Heart right ventricle (tissue), 16 donors: ENCODE results near the gene FAM163B. TPM values are rescaled to one million over a fixed set of nuclear protein-coding genes. Genes with fewer than 3 reads are reported as not detected.

Source experiments
- ATAC-seq, 8 donors: fragments of 200-7000 bp; cut with Tn5 transposase; one replicate each; pipeline ENCODE4 v1.9.1; 2020; ENCODE audit warnings: mild to moderate bottlenecking in 8 of 8, moderate library complexity in 8 of 8, moderate number of reproducible peaks in 1 of 8
- DNase-seq, 2 donors: peaks; one replicate each; pipeline ENCODE4 v3.0.0-alpha.2; 2020
- H3K27ac ChIP-seq, 10 donors: fragments of 200-600 bp; sonication (generic) in 2 of 10; one replicate each; pipeline versions ENCODE4 v1.5.0 to v1.8.0; 2020 to 2022; ENCODE audit warnings: mild to moderate bottlenecking in 3 of 10
- H3K27me3 ChIP-seq, 7 donors: fragments of 200-600 bp; one replicate each; pipeline ENCODE4 v1.8.0; 2021 to 2022; ENCODE audit warnings: mild to moderate bottlenecking in 2 of 7
- H3K36me3 ChIP-seq, 9 donors: fragments of 200-600 bp; sonication (generic) in 1 of 9; one replicate each; pipeline versions ENCODE4 v1.5.0 to v1.8.0; 2020 to 2022; ENCODE audit warnings: mild to moderate bottlenecking in 2 of 9
- H3K4me1 ChIP-seq, 9 donors: fragments of 200-600 bp; sonication (generic) in 1 of 9; one replicate each; pipeline versions ENCODE4 v1.5.0 to v1.8.0; 2020 to 2022; ENCODE audit warnings: mild to moderate bottlenecking in 4 of 9
- H3K4me3 ChIP-seq, 10 donors: fragments of 200-600 bp; sonication (generic) in 2 of 10; one replicate each; pipeline versions ENCODE4 v1.5.0 to v1.8.0; 2020 to 2022; ENCODE audit warnings: mild to moderate bottlenecking in 7 of 10, moderate library complexity in 2 of 10
- H3K9me3 ChIP-seq, 11 donors: fragments of 200-600 bp in 10 of 11; sonication (generic) in 2 of 11; one replicate each; pipeline versions ENCODE4 v1.5.0 to v1.8.0; 2013 to 2022; ENCODE audit warnings: mild to moderate bottlenecking in 2 of 11, control low read depth in 1 of 11, moderate library complexity in 1 of 11
- CTCF ChIP-seq, 9 donors: fragments of 200-600 bp; sonication (generic) in 2 of 9; IDR thresholded peaks; one replicate each; pipeline versions ENCODE4 v1.5.0 to v1.8.0; 2021 to 2022; ENCODE audit warnings: antibody characterized with exemption in 9 of 9, mild to moderate bottlenecking in 5 of 9, moderate library complexity in 1 of 9
- WGBS, 2 donors: extraction: QIAGEN DNeasy Blood & Tissue Kit; methylation state at CpG; one replicate each; pipeline ENCODE4 v1.1.7; 2013; ENCODE audit warnings: inconsistent platforms in 1 of 2; 5-methylcytosine and 5-hydroxymethylcytosine counted together
- intact Hi-C, 10 donors: fragments of 100-400 bp; cut with DNase I; formaldehyde crosslinking; loops; one replicate each; pipeline versions ENCODE4 v1.11.1 to v1.14.2; 2022
- polyA plus RNA-seq, 2 donors: library from polyadenylated mRNA; stranded (reverse); fragments of 200-250 nt; gene quantifications; one replicate each; pipeline ENCODE4 v1.2.3, GENCODE V29; 2013
- total RNA-seq, 10 donors: library from RNA; stranded (reverse); fragmentation: NEBNext Ultra II Directional in 3 of 10; extraction: Animal tissue kit (Norgen Biotek cat#: 25700) in 3 of 10; gene quantifications; one replicate each; pipeline versions ENCODE4 v1.2.1 to v1.2.4, GENCODE V29; 2021 to 2023
- donor health status: Arrhythmogenic right ventricular cardiomyopathy.
- donor health status: ischemic (EF 13 %, LVEDD 7.1; RV severe dilation, severe dysfunction).
- donor health status: healthy with polysubstance abuse.
- donor health status: DM: no; HTN: yes; CAD: no.
- donor health status: DM: no; HTN: no; CAD: no.
- donor health status: ischemic (EF 25% LVEDD 6.9; RV normal size, moderate dysfunction).
- donor health status: ischemic (EF 25% LVEDD 5.7; RV mildly dilated, moderate dysfunction).
- donor health status: healthy.
- donor health status: DM: yes; HTN: yes; CAD: no.
- donor health status: Ischemic cardiomyopathy.
- donor health status: ischemic (EF 35%, LVEDD 5.7; RV mildly dilated, moderate dysfunction).
- donor health status: nonischemic (EF 11% LVEDD 7.7; RV severe dilation, severe dysfunction).
- donor health status: DM: yes; HTN: yes; CAD: no.
- donor health status: PGD.
- donor health status: ischemic (EF 29% LVEDD 5.4; RV normal size, mild dysfunction).
- donor health status: nonischemic (EF 23%, LVEDD 6.1; RV moderate dilation, normal function).

FAM163B gene
- total and polyA plus RNA-seq, 12 donors, result 0.19 TPM; not detected in 11

- WGBS, 2 donors, result 66 to 70% methylated on average over 38 of the region's 38 CpGs
- no peaks in the 10 kb centered on the region for H3K9me3 ChIP-seq
- intact Hi-C loops, result no loop called here
- H3K4me1 ChIP-seq, result peaks cover 9 to 22% (median 16%) of the 10 kb centered on the region in 9 donors
- H3K36me3 ChIP-seq, result no peaks in the 10 kb centered on the region
- no peak for TF ChIP-seq CTCF (IDR thresholded peaks at IDR 0.05)
- ATAC-seq (no peak), DNase-seq (no peak)
- H3K27ac ChIP-seq, result no peak overlapping the region
- H3K27me3 ChIP-seq, result peaks cover 0 to 83% (median 62%) of the 10 kb centered on the region in 7 donors
- H3K4me3 ChIP-seq, result no peak overlapping the region
Observed at GRCh38 chr9:133654736-133655657, 45.8 kb upstream of the FAM163B start.

DNA sequence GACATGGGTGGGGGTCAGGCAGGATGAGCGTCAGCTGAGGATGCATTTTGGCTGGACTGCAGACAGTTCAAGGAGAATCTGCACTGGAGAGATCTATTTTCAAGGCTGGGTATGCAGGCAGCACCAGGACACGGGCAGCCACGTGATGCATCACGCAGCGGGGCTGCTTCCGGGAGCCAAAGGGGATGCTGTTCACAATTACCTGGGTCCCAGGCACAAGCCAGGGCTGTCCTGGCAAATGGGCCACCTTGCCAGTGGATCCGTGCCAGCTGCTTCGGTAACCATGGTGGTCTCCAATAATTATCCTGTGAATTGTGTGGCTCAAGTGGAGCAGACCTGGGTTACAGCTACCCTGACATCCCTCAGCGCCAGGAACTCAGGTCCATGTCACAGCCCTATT, 44.4 kb upstream of the FAM163B start:
- ATAC-seq, result no peak
- no peak overlapping the region for H3K4me3 ChIP-seq
- no peak for DNase-seq
- intact Hi-C loops, result no loop called here
- H3K36me3 ChIP-seq, result no peaks in the 10 kb centered on the region
- H3K9me3 ChIP-seq, result no peaks in the 10 kb centered on the region
- WGBS, 2 donors, result 79 to 88% methylated on average over 9 of the region's 9 CpGs
- H3K4me1 ChIP-seq, result peaks cover 5 to 12% (median 8%) of the 10 kb centered on the region in 9 donors
- H3K27me3 ChIP-seq, result peaks cover 0 to 84% (median 50%) of the 10 kb centered on the region in 7 donors
- no peak overlapping the region for H3K27ac ChIP-seq
- no peak for TF ChIP-seq CTCF (IDR thresholded peaks at IDR 0.05)

DNA sequence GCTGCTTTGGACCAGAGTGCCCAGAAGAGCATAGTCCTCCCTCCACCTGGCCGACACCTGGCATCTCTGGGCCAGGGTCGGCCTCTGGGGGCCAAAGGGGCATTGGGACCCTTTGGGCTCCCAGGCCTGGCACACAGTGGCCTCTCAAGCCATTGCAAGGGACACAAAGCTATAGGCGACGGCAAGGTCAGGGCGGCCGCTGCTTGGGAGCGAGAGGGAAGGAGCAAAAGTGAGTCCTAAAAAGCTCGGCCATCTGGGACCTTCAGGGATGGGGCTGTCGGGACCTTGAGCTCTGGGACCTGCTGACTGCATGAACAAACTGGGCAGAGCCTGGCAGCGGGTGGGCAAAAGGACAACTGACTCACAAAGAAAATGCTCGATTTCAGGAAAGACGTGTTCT, 40.8 kb upstream of the FAM163B start:
- Histone ChIP-seq H3K27me3 (peaks cover 0 to 64% (median 19%) of the 10 kb centered on the region in 7 donors), H3K9me3 (no peaks in the 10 kb centered on the region), H3K27ac (no peak overlapping the region), H3K4me1 (no peaks in the 10 kb centered on the region), H3K4me3 (no peak overlapping the region), H3K36me3 (no peaks in the 10 kb centered on the region)
- TF ChIP-seq CTCF (IDR thresholded peaks at IDR 0.05), result no peak
- DNase-seq, result no peak
- no peak for ATAC-seq
- intact Hi-C loops, result no loop called here
- 85 to 89% methylated on average over 12 of the region's 12 CpGs for WGBS, 2 donors

- Histone ChIP-seq H3K4me1 (no peaks in the 10 kb centered on the region), H3K36me3 (no peaks in the 10 kb centered on the region), H3K27me3 (peaks cover 0 to 62% (median 10%) of the 10 kb centered on the region in 7 donors), H3K4me3 (no peak overlapping the region), H3K9me3 (no peaks in the 10 kb centered on the region), H3K27ac (no peak overlapping the region)
- intact Hi-C loops, result no loop called here
- no peak for ATAC-seq
- TF ChIP-seq CTCF (IDR thresholded peaks at IDR 0.05), result no peak
- WGBS, 2 donors, result 86 to 87% methylated on average over 7 of the region's 7 CpGs
- DNase-seq, result no peak
Observed at GRCh38 chr9:133649194-133649593, 40.0 kb upstream of the FAM163B start.
